Stimulated activated naive CD8-positive, alpha-beta T cell treated with anti-CD3 and anti-CD28 coated beads, Interleukin-15, Interleukin-2, amounts not matched to agents 100 ng/mL and 50 ng/mL, for 24 hours (primary cell): ENCODE measurements around the gene FXN.

Source experiments
- H3K27ac Mint-ChIP-seq: one replicate; pipeline ENCODE4 v1.8.0; 2021; ENCODE audit warnings: mild to moderate bottlenecking, mixed read lengths
- H3K27me3 Mint-ChIP-seq: one replicate; pipeline ENCODE4 v1.8.0; 2021; ENCODE audit warnings: mixed read lengths
- H3K36me3 Mint-ChIP-seq: one replicate; pipeline ENCODE4 v1.8.0; 2021; ENCODE audit warnings: low read depth, mixed read lengths
- H3K4me1 Mint-ChIP-seq: one replicate; pipeline ENCODE4 v1.8.0; 2021; ENCODE audit warnings: low read depth, mixed read lengths
- H3K4me3 Mint-ChIP-seq: one replicate; pipeline ENCODE4 v1.8.0; 2021; ENCODE audit warnings: mild to moderate bottlenecking, mixed read lengths
- H3K9me3 Mint-ChIP-seq: one replicate; pipeline ENCODE4 v1.8.0; 2021; ENCODE audit warnings: mixed read lengths

Gene FXN

GRCh38 chr9:69145144-69145715 lies 109.7 kb downstream of the FXN start:
- Mint-ChIP-seq H3K36me3 (no peaks in the 10 kb centered on the region), H3K27me3 (no peaks in the 10 kb centered on the region), H3K27ac (no peak overlapping the region), H3K4me1 (no peaks in the 10 kb centered on the region), H3K4me3 (no peak overlapping the region), H3K9me3 (no peaks in the 10 kb centered on the region)

- Mint-ChIP-seq H3K27ac (no peak overlapping the region), H3K4me1 (no peaks in the 10 kb centered on the region), H3K36me3 (no peaks in the 10 kb centered on the region), H3K4me3 (no peak overlapping the region), H3K9me3 (no peaks in the 10 kb centered on the region), H3K27me3 (no peaks in the 10 kb centered on the region)
These were observed 111.7 kb downstream of the FXN start for GRCh38 chr9:69147041-69147834.

GRCh38 chr9:69149321-69149807 lies 113.8 kb downstream of the FXN start:
- no peaks in the 10 kb centered on the region for H3K27me3 Mint-ChIP-seq
- H3K4me3 Mint-ChIP-seq: no peak overlapping the region
- no peaks in the 10 kb centered on the region for H3K9me3 Mint-ChIP-seq
- no peaks in the 10 kb centered on the region for H3K36me3 Mint-ChIP-seq
- no peak overlapping the region for H3K27ac Mint-ChIP-seq
- H3K4me1 Mint-ChIP-seq: no peaks in the 10 kb centered on the region
